ENCODE results near the gene POU4F1. TPM values are rescaled to one million over a fixed set of nuclear protein-coding genes. Genes with fewer than 3 reads are reported as not detected.

The POU4F1 gene
- total RNA-seq, 3 donors from 2014 or later = not detected

GRCh38 chr13:78597602-78597932 lies 5.8 kb downstream of the POU4F1 start:
- no peak for TF ChIP-seq CTCF (IDR thresholded peaks at IDR 0.05)
- DNase-seq (no peak), ATAC-seq (no peak)
- H3K4me3 ChIP-seq = no peak overlapping the region
- intact Hi-C loops (cut with DNase I, micrococcal nuclease) = no loop called here
- H3K36me3 ChIP-seq (ENCODE audit: low read depth) = no peaks in the 10 kb centered on the region
- no peaks in the 10 kb centered on the region for H3K9me3 ChIP-seq
- peaks cover 11% of the 10 kb centered on the region for H3K4me1 ChIP-seq (ENCODE audit: low read depth)

- TF ChIP-seq CTCF (IDR thresholded peaks at IDR 0.05) = no peak
- ATAC-seq (no peak), DNase-seq (no peak)
- H3K4me3 ChIP-seq = no peak overlapping the region
- no peaks in the 10 kb centered on the region for H3K9me3 ChIP-seq
- no peaks in the 10 kb centered on the region for H3K36me3 ChIP-seq (ENCODE audit: low read depth)
- intact Hi-C loops (cut with DNase I, micrococcal nuclease) = no loop called here
- H3K4me1 ChIP-seq (ENCODE audit: low read depth) = peaks cover 11% of the 10 kb centered on the region
Measured at GRCh38 chr13:78596736-78597601, 6.4 kb downstream of the POU4F1 start.

- peaks cover 8% of the 10 kb centered on the region for H3K4me1 ChIP-seq (ENCODE audit: low read depth)
- TF ChIP-seq CTCF (IDR thresholded peaks at IDR 0.05) = no peak
- no peak for DNase-seq
- intact Hi-C loops (cut with DNase I, micrococcal nuclease) = no loop called here
- H3K36me3 ChIP-seq (ENCODE audit: low read depth) = no peaks in the 10 kb centered on the region
- no peak for ATAC-seq
- no peaks in the 10 kb centered on the region for H3K9me3 ChIP-seq
- no peak overlapping the region for H3K4me3 ChIP-seq
Measured at GRCh38 chr13:78596399-78596735, 7.0 kb downstream of the POU4F1 start.

GRCh38 chr13:78595495-78596398 lies 7.6 kb downstream of the POU4F1 start:
- DNase-seq (no peak), ATAC-seq (peak; percentile 40)
- no peak for TF ChIP-seq CTCF (IDR thresholded peaks at IDR 0.05)
- Histone ChIP-seq H3K9me3 (no peaks in the 10 kb centered on the region), H3K36me3 (ENCODE audit: low read depth) (no peaks in the 10 kb centered on the region), H3K4me3 (no peak overlapping the region), H3K4me1 (ENCODE audit: low read depth) (peaks cover 6% of the 10 kb centered on the region)
- intact Hi-C loops (cut with DNase I, micrococcal nuclease) = no loop called here

GRCh38 chr13:78594456-78594975 lies 8.8 kb downstream of the POU4F1 start:
- Histone ChIP-seq H3K4me3 (no peak overlapping the region), H3K4me1 (ENCODE audit: low read depth) (peaks cover 6% of the 10 kb centered on the region), H3K9me3 (no peaks in the 10 kb centered on the region), H3K36me3 (ENCODE audit: low read depth) (no peaks in the 10 kb centered on the region)
- no peak for ATAC-seq
- TF ChIP-seq CTCF (IDR thresholded peaks at IDR 0.05) = no peak
- DNase-seq = no peak
- intact Hi-C loops (cut with DNase I, micrococcal nuclease) = no loop called here

Data from mucosa of descending colon (tissue), 3 donors.